HG02610 (cell line): ENCODE results near the gene OR2A7.
A peak's percentile ranks its signal among the peaks of the same experiment; 100 is the strongest.
"Not testable (repeated sequence)": the region's sequence is repeated elsewhere in the genome, so short reads cannot be mapped to it uniquely, and the experiment has no call there.

Experiments used
- ATAC-seq: cut with Tn5 transposase; IDR thresholded peaks from one replicate; pipeline ENCODE4 v1.9.1; 2021; ENCODE audit warnings: mild to moderate bottlenecking, moderate library complexity; ENCODE audit not compliant: unreplicated experiment

Gene OR2A7

GRCh38 chr7:144255471-144255897 lies 9.1 kb downstream of the OR2A7 start:
- ATAC-seq, result no peak

GRCh38 chr7:144252307-144252706 lies 12.3 kb downstream of the OR2A7 start:
- not testable (repeated sequence) for ATAC-seq

GRCh38 chr7:144247674-144248330 lies 16.8 kb downstream of the OR2A7 start:
- peak; percentile 70 for ATAC-seq

GRCh38 chr7:144246967-144247366 lies 17.6 kb downstream of the OR2A7 start:
- ATAC-seq, result not testable (repeated sequence)

GRCh38 chr7:144245372-144245771 lies 19.2 kb downstream of the OR2A7 start:
- not testable (repeated sequence) for ATAC-seq

GRCh38 chr7:144239365-144239764 lies 25.2 kb downstream of the OR2A7 start, which contains the start of gene OR2A42:
OR2A42 (minus strand) TSS chr7:144239605; CDS start chr7:144232843, 6,762 bp downstream.
- not testable (repeated sequence) for ATAC-seq

GRCh38 chr7:144238530-144239082 lies 26.0 kb downstream of the OR2A7 start:
- ATAC-seq, result not testable (repeated sequence)

GRCh38 chr7:144233039-144233438 lies 31.6 kb downstream of the OR2A7 start:
- ATAC-seq, result not testable (repeated sequence)

- not testable (repeated sequence) for ATAC-seq
Observed at GRCh38 chr7:144231027-144231426, 33.6 kb downstream of the OR2A7 start.

- ATAC-seq, result not testable (repeated sequence)
Observed at GRCh38 chr7:144228810-144229209, 35.8 kb downstream of the OR2A7 start.

GRCh38 chr7:144226866-144227265 lies 37.7 kb downstream of the OR2A7 start:
- ATAC-seq, result not testable (repeated sequence)

- ATAC-seq, result not testable (repeated sequence)
Observed at GRCh38 chr7:144223675-144224074, 40.9 kb downstream of the OR2A7 start.

- not testable (repeated sequence) for ATAC-seq
Observed at GRCh38 chr7:144220531-144220930, 44.1 kb downstream of the OR2A7 start.

GRCh38 chr7:144219149-144219548 lies 45.4 kb downstream of the OR2A7 start:
- not testable (repeated sequence) for ATAC-seq

- not testable (repeated sequence) for ATAC-seq
Observed at GRCh38 chr7:144218581-144218980, 46.0 kb downstream of the OR2A7 start.

GRCh38 chr7:144217200-144217599 lies 47.4 kb downstream of the OR2A7 start:
- ATAC-seq, result not testable (repeated sequence)
